Hematopoietic multipotent progenitor cell treated with erythropoietin and hydrocortisone succinate and interleukin-3 and kit ligand, for 8 days (in vitro differentiated cells): Measurements from ENCODE around the gene ARRDC3.
"Not testable (repeated sequence)": the region's sequence is repeated elsewhere in the genome, so short reads cannot be mapped to it uniquely, and the experiment has no call there.

Experiments used
- DNase-seq: peaks from one replicate; pipeline ENCODE4 v3.0.0-alpha.2; 2015

ARRDC3 gene

GRCh38 chr5:91383027-91383955 lies at the start of gene ARRDC3:
TSS of gene ARRDC3 (minus strand) at chr5:91383317. CDS start at chr5:91383092, 225 bp downstream.
- peak; percentile 96 for DNase-seq

DNA sequence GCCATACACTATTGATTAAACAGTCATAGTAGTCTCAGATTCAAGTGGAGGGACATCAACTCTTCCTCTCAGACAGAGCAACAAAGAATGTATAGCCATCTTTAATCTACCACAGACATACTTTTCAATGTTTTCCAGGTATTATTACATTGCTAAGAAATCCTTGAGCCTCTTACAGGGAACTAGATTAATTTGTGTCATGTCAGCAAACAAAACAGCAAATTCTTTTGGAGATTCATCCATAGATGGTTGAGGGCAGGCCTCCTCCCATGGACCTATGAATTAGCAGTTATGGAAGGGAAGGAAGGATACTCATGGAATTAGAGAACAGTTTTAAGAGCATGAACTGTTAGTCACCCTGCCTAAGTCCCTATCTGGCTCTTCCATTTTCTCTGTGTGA lies 47.8 kb upstream of the ARRDC3 start:
- no peak for DNase-seq

GRCh38 chr5:91424638-91425436 lies 41.7 kb upstream of the ARRDC3 start:
- no peak for DNase-seq

GRCh38 chr5:91423871-91424270 lies 40.8 kb upstream of the ARRDC3 start:
- DNase-seq = no peak

DNA sequence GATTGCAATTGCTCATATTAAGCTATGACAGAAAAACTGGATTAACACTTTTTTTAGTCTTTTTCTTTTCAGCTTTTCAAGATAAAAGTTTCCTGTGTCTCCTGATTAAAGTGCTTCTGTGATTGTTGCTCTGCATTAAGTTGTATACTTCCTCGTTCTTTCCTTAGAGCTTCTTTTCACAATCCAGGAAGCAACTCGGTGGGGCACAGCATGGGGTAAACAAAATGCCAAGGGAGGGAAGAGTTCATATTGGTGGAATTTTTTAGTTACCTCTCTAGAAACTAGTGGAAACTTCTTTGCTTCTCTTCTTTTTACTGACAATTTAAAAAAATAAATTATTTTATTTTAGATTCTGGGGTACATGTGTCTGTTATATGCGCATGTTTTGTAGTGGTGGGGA lies 37.8 kb upstream of the ARRDC3 start:
- DNase-seq = no peak

- DNase-seq = peak; percentile 77
Measured at GRCh38 chr5:91419571-91420537, 36.7 kb upstream of the ARRDC3 start.

DNA sequence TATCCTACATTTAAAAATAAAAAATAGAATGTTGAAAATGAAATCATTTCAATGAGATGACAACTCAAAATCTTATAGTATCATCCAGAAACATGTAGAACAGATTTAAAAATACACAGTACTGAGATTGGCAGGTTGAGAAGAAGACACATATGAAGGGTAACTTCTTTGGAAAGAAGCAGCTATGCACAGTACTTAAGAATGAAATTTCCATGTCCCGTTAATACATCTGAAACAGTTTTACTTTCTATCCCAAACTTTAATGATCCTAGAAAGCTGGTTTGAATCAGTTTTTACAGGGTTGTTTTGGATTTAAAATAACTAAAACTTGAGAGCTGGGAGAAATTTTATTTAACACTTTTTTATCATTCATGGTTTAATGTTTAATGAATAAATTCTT lies 36.0 kb upstream of the ARRDC3 start:
- DNase-seq = no peak

DNA sequence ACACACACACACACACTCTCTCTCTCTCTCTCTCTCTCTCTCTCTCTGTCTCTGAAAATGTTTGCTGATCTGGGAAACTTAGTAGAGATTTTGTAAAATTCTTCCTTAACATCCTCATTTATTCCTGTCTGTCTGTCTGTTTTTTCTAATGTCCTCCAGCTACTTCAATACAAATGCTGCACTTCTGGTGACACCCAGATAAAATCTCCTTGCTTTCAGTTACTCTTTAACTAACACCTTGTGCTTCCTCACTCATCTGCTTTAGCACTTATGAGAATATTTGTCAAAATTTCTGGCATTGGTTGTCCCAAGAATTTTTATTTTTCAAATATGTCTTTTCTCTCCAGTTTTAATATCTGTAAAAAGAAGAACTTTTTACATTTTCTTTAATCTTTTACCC lies 35.0 kb upstream of the ARRDC3 start:
- no peak for DNase-seq

DNA sequence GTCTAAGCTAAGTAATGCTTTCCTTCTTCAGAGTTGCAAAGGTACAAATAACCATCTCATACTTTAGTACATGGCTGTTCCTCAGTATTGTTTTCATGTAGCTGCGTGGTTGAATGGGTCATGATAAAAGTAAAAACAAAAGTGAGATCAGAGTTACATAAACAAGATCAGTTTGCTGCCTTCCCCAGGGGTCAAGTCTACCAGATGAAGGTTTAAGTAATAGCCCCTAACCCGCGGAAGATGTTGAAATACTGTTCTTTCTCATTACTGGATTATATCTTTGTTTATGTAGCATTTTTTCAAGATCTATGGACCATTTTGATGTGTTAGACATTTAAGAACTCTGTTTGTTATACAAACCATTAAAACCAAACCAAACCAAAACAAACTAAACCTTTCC lies 34.1 kb upstream of the ARRDC3 start:
- no peak for DNase-seq

- DNase-seq = no peak
Measured at GRCh38 chr5:91416491-91416890, 33.4 kb upstream of the ARRDC3 start.

DNA sequence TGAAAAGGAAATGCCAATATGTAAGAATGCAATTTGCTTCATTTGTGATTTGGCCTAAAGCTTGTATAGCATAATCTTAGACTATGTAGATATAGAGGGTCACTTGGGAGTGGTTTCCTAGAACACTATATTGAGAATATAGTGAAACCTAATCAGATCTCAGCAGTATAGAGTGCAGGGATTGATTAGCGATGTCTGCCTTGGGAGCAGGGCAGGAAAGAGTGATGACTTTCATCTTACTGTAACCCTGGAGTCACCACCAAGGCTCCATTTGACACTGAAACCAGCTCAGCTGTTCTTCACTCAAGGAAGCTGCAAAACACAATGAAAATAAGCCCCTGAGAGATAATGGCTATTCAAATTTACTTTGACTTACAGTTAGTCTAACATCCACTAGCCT lies 26.2 kb upstream of the ARRDC3 start:
- DNase-seq = no peak

DNA sequence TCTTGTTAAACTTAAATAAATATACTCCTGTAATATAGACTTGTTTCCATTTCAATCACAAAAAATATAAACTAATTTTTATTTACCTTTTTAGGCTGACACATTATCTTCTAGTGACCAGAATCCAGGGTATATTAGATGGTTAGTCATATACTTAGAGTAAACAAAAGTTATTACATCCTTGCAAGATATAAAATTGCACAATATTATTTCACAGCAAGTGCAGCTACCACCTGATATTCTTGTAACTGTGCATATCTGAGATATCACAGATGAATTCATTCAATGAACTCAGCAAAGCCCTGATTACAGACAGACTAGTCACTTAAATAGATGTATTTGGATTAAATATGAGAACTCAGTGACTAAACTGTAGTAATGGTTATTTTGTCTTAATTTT lies 25.6 kb upstream of the ARRDC3 start:
- no peak for DNase-seq

GRCh38 chr5:91407204-91407603 lies 24.1 kb upstream of the ARRDC3 start:
- DNase-seq = no peak

DNA sequence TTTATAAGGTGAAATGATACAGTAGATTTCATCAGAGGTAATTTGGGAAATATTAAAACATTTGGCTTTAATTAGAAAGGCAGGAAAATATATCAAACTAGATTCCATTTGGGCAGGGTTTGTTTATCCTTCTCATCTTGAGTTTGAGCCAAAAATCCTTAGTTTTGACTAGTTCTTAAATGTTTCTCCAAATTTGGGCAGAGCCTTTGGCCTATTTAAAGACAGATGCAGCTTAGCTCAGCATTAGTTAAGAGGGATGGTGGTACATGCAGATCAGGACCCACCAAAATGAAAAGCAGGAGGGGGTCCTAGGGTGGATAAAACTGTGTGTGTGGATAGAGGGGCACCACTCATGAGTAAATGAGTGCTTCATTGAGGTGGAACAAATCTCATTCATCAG lies 20.3 kb upstream of the ARRDC3 start:
- DNase-seq = no peak

- no peak for DNase-seq
Measured at GRCh38 chr5:91401175-91401574, 18.1 kb upstream of the ARRDC3 start.

DNA sequence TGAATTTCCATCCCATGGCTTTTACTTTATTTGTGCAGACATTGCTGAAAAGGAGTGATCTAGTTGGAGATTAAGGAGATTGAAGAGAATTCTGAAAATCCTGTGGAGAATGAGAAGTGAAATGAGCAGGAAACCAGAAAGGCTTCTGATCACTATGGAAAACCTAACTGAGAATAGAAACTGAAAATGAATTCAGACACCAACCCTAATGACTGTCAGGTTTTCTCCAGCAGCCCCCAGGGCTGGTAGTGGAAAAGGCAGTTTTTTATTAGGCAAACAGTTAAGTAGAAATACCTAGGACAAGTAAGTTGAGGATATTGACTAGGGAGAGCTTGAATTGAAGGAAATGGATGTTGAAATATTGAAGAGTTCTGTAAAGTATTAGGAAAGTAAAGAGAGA lies 14.7 kb upstream of the ARRDC3 start:
- DNase-seq = no peak

GRCh38 chr5:91390268-91390667 lies 7.2 kb upstream of the ARRDC3 start:
- DNase-seq = peak; percentile 26

DNA sequence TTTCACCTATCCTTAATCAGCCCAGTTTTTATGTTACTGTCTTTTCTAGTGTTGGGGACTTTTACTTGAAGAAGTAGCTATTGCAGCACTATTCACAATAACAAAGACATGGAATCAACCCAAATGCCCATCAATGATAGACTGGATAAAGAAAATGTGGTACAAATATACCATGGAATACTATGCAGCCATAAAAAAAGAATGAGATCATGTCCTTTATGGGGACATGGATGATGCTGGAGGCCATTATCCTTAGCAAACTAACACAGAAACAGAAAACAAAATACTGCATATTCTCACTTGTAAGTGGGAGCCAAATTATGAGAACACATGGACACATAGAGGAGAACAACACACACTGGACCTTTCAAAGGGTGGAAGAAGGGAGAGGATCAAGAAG lies 6.4 kb upstream of the ARRDC3 start:
- not testable (repeated sequence) for DNase-seq

DNA sequence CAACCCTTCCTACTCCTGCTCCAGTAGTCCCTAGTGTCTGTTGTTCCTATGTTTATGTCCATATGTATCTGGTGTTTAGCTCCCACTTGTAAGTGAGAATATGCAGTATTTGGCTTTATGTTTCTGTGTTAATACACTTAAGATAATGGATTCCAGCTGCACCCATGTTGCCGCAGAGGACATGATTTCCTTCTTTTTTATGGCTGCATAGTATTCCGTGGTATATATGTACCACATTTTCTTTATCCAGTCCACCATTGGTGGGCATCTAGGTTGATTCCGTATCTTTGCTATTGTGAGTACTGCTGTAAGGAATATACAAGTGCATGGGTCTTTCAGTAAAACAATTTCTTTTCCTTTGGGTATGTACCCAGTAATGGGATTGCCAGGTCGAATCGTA lies 5.2 kb upstream of the ARRDC3 start:
- DNase-seq = no peak

- DNase-seq = no peak
Measured at GRCh38 chr5:91386120-91386519, 3.0 kb upstream of the ARRDC3 start.

DNA sequence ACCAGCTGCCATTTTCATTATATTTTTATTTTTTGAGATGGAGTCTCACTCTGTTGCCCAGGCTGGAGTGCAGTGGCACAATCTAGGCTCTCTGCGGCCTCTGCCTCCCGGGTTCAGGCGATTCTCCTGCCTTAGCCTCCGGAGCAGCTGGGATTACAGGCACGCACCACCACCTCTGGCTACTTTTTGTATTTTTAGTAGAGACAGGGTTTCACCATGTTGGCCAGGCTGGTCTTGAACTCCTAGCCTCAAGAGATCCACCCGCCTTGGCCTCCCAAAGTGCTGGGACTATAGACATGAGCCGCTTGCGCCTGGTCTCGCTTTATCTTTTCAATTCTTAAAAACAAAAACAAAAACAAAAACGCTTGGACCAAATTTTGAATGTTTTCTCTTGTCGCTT lies 2.5 kb upstream of the ARRDC3 start:
- not testable (repeated sequence) for DNase-seq

- DNase-seq = peak; percentile 95
Measured at GRCh38 chr5:91384671-91385430, 1.7 kb upstream of the ARRDC3 start.
